Stimulated activated CD4-positive, alpha-beta T cell treated with anti-CD3 and anti-CD28 coated beads, Interleukin-1b, Interleukin-23, amount 100 ng/mL, for 4 hours (primary cell): ENCODE data around the gene KCNQ1.

ENCODE experiments used
- DNase-seq, 2 donors: peaks; one replicate each; pipeline ENCODE4 v3.0.0-alpha.2; 2020; ENCODE audit warnings: low read depth in 2 of 2

KCNQ1 gene

DNA sequence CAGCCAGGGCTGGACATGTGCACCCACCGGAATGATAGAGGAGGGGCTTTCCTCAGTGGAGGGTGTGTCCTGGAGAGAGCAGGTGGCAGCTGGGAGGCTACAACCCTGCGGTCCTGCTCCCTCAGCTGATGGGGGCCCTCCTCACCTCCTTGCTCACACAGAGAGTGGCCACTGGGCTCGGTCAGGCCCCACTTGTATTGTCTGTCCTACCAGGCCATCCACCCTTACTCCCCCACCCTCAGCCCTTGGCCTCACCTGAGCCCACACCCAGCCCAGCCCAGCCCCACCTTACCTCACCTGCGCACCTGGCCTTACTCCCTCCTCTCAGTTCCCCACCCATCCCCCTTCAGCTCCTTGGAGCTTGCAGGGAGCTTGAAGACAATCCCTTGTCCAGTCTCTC is 3.6 kb upstream of the KCNQ1 start:
- no peak for DNase-seq

DNA sequence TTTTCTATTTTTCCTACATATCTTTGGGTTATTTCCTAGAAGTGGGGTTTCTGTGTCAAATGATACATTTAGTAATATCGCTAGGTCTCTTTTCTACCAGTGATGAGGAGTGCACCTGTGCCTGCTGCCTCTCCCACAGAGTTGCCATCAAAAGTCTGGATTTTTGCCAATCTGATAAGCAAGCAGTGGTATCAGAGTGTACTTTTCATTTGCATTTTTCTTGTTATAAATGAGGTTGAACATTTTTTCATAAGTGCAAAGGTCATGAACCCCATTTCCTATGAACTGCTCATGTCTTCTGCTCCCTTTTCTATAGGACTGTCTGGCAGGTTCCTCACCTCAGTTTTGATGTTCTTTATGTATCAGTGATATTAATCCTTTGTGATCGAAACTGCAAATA is 2.2 kb upstream of the KCNQ1 start:
- no peak for DNase-seq

DNA sequence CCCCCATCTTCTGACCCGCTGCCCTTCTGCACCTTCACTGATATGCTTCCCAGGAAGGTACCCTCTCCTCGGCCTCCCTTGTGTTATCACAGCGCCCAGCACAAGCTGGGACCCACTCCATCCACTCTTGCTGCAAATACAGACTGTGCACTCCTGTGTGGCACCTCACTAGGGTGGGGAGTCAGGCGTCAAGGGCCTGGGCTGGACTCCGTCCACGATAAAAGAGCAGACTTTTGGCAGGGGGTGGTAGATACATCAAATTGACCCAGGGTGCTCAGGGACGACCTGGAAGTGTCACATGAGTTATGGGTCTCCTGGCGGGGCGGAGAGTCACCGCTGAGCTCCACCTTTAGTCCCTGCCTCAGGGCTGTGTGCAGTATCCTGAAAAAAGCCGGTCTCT is 1.4 kb upstream of the KCNQ1 start:
- no peak for DNase-seq

DNA sequence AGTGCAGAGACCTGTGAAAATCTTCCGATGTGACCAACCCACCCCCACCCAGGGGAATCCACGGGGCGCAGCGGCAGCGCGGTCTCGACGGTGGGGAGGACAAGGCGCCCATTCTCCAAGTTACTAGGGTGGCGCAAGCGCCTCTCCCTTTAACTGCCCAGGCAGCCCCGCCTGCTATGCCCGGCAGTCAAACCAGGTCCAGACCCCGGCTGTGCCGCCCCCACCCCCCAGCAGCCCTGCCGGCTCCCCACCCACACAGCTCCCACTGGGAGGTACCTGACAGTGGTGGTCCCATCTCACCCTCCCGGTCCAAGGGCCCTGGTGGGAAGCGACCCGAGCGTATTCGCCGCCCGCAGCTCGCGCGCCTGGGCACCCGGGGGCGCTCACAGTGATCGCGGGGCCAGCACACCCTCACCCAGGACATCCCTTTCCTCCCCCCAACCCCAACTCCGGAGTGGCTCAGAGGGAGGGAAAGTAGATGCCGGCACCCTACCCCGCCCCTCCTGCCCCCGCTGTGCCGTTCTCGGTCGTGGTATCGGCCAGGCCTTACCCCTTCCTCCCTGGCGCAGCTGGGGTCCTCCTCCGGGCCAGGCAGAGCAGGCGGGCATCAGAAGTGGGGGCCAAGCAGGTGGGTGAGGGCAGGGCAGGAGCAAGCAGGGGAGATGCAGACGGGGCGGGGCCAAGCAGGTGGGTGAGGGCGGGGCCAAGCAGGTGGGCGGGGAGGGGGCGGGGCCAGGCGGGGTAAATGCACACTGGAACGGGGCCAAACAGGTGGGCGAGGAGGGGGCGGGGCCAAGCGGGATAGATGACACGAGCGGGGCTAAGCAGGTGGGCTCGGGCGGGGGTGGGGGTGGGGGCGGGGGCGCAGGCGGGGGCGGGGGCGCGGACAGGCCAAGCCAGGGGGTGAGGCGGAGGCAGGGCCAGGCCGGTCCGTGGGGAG is 657 bp upstream of the KCNQ1 start, which contains the start of gene TRPM5:
TRPM5 (minus strand) TSS at position 634 of the 940 bp plus-strand sequence. CDS start 21,478 bp downstream, outside the sequence.
- peak; percentile 78 to 85 for DNase-seq

DNA sequence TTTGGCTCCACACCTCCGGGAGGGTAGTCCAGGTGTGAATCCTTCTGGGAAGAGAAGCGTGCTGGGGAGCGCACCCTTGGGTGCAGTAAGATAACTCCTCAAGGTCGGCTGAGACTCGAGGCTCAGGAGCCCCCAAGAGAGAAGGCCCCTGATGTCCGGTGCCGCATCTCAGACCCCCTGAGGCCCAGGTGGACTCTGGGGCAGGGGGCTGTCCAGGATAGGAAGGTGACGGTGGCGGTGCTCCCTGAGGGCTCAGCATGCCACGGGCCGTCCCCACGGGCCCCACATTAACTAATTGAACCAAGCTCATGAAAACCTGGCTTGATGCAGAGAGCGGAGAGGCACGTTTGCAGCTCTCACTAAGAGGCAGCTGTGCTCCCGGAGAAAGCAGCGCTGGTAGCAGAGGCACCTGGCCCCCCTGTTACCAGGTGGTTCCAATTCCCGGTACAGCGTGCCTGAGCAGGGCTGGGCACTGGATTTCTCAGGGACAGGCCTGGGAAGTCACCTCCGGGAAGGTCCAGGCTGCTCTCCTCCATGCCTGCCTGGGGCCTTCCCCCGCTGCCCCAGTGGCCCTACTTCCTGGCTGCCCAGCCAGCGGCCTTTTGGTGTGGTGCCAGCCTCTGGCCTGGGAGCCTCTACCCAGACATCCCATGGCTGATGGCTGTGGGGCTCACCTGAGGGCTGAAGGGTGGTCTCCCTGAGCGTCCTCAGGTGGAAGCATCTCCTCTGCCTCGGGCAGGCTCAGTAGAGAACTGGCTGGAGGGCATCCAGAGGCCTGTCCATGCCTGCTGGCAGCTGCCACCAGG is 1.1 kb downstream of the KCNQ1 start:
- no peak for DNase-seq

DNA sequence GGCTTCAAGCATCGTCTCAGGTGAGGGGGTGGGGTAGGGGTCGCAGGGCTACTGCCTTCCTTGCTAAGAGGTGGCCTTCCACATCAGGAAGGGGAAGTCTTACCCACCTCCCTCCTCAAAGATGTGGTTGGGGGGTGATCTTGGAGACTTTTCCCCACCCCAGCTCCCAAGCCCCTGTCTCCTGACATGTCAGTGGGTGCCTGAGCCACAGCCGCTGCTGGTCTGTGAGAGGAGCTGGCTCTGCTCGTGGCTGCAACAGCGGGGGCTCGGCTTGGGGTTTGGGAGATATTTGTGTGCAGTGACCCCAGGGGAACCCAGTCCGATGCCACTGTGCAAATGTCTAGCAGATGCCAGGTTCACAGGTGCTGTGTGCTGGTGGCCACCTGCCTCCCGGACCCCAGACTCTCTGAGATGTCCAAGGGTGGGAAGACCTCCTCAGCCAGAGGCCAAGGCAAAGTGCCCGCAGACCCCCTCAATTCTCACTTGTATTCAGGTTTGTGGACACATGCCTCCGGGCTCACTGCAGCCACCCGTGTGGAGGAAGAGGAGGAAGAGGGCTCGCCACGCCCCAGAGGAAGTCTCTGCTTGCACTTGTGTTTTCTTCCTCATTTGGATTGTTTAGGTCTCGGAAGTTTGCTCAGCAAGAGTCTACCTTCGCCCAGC is 1.9 kb downstream of the KCNQ1 start:
- DNase-seq: no peak

DNA sequence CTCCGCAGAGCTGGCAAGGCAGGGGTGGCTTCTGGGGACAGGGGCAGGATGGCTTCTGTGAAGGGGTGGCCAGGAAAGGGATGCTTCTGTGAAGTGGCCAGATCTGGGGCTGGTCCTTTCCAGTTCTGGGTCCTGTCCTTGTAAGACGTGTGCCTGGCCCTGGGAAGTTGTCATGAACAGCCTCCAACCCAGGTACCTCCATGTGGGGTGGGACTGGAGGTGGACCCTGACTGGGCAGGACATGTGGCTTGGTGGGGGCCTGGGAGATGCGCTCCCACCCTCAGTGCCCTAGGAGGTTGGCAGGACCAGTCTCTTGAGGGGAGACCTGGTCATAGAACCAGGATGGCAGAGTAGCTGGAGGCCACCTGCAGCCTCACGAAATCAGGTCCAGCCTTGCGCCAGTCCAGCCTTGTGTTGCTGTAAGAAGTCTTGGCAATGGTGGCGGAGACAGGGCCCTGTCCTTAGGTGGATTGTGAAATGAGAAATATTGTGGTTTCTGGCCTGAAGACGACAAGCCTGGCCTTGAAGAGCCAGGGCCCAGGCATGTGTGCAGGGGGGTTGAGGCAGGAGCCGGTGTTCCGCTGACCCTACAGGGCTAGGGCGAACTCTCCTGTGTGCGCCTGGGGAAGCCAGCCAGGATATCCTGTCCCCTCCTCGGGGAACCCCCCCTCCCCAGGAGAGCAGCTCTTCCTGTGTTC is 2.6 kb downstream of the KCNQ1 start:
- no peak for DNase-seq

DNA sequence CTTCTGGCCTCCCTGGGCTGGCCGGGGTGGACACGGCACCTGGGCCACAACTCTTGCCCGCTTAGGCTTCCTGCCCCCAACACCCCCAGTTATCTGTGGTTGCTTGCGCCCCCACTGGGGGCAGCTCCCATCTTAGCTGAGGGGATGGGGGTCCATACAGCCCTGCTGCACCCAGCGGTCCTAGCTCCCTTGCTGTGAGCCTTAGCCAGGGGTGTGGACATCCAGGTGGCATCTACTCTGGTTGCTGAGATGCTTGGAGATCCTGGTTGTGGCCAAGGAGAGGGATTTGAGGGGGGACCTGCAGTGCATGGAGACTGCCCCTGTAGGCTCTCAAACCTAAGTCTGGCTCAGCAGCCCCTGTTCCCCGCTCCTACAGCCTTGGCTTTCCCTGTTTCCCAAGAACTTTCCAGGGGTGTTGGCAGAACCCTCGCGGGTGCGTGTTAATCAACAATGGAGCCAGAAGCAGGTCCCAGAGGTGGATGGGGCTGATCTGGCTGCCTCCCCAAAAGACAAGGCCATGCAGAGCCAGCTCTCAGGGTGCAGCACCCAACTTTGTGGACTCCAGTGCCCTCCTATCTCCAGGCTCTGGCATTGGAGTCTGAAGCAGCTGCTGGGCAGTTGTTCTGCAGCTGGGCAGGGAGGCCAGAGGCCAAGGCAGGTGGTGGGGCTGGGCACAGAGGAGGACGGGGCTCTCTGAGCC is 3.3 kb downstream of the KCNQ1 start:
- no peak for DNase-seq

DNA sequence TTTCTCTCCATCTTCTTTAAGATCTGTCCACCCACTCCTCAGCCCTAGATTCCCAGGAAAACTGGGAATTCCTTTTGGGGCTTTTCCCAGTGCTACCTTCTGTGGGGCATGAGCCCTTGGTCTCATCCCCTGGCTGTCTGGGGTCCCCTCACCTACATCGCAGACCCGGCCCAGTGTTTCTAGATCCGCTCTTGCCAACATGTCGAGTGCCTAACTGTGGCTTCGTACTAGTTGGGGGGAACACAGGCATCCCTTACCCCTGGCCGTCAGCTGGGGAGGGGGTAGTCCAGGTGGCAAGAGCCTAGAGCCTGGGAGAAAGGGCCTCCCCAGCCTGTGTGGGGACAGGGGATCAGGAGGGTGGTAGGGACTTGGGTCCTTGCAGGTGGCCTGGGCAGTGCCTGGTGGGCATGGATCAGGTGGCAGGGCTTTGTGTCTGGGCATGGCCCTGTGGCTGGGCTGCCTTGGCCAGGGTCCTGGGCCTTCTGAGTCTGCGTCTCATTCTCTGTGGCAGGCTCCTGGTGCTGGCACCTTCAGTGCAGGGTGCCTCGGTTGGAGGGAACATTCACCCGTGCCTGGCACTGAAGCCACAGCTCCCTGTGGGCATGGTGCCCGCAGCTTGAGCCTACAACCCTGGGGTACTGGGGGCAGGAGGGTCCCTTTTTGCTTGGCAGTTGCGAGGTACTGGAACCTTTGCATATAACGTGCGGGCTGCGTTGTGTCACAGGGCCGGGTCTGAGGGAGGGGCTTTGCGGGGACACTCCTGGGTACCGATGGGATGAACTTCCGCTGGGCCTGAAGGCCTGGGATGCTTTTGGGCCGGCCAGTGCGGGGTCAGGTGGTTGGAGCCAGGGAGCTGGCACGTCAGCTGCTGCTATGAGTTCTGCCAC is 4.1 kb downstream of the KCNQ1 start:
- no peak for DNase-seq

DNA sequence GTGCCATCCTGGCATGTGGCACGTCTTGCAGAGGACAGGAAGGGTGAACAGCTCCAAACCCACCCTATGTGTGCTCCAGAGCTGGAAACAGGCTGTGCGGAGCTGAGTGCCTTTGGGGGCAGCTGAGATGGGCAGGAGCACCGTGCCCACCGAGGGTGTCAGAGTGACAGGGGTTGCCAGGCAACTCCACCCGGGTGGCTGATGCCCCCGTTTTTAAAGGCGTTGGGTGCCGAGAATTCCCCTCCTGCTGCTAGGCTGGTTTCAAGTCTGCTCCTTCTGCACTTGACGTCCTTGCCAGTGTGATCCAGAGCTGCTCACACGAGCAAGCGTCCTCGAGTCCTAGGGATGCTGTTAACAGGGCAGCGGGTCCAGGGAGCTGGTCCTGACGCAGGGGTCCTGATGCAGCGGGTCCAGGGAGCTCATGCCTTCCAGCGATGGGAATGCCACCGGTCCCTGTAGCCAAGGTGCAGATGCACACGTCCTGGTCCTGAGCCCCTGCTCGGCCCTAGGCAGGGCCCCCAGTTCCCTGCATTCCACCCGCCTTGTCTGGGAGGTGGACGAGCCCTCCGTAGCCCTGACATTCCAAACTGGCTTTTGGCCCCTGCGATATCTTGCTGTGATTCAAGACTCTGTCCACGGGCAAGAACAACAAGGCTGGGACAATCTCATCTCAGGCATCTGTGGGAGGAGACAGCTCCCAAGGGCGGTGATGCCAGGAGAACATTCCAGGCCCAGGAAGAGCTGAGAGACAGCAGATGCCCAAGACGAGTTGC is 4.9 kb downstream of the KCNQ1 start:
- no peak for DNase-seq

DNA sequence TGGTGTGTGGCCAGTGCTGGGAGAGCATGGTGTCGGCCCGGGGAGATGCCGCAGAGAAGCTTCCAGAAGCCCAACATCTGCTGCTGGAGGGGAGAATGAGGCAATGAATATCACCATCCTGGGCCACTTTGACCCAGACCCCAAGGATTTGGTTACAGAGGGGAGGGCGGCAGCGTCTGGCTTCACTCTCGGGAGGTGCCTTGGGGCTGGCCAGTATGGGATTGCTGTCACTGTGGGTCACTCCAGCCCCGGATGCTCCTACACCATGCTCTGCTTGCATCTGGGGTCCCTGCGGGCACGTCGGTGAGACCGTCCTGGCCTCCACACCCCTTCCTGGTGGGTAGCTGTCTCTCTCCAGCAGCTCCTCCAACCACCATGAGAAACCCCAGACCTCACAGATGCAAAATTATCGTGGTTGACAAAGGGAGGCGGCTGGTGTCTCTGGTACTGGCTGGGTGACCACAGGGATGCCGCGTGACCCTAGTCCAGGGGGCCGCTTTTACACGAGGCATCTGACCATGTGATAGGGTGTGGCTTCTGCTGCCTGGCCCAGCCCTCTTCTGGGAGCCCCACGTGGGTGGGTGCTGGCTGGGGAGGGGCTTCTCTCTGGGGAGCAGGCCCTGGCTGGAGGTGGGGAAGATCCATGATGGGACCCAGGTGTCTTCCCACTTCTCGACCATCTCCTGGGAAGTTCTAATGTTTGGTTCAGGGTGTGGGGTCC is 5.7 kb downstream of the KCNQ1 start:
- no peak for DNase-seq

DNA sequence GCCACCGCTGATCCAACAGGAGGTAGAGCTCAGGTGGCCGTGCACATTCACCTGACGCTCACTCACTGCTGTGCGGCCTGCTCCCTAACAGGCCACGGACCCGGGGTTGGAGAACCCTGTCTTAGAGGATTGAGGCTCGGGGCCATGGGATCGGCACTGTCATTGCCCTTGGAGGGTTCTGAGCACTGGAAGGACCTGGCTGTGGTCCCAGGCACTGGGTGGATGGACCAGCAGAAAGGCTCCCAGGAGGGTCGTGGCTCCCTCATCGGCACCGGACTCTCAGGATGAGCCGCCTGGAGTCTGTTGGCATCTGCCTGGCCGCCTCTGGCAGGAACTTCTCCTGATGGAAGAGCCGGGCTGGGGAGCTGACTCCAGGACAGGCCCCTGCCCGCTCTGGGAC is 6.5 kb downstream of the KCNQ1 start:
- DNase-seq: no peak

DNA sequence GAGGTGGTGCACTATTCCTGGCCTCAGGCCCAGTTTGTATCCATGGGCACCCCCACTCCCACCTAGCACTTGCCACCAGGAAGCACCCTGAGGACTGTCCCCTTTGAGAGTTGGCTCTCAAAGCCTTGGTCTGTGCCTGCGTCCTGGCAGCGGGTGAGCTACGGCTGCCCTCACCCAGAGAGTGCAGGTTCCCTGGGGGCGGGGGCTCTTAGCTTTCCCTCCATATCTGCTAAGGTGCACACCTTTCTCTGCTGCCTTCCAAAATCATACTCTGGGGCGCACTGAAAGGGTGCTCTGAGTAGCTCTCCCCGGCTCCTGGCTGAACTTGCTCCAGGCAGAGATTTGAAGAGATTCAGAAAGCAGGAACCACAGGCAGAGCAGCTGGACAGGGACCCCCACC is 7.1 kb downstream of the KCNQ1 start:
- DNase-seq: no peak

DNA sequence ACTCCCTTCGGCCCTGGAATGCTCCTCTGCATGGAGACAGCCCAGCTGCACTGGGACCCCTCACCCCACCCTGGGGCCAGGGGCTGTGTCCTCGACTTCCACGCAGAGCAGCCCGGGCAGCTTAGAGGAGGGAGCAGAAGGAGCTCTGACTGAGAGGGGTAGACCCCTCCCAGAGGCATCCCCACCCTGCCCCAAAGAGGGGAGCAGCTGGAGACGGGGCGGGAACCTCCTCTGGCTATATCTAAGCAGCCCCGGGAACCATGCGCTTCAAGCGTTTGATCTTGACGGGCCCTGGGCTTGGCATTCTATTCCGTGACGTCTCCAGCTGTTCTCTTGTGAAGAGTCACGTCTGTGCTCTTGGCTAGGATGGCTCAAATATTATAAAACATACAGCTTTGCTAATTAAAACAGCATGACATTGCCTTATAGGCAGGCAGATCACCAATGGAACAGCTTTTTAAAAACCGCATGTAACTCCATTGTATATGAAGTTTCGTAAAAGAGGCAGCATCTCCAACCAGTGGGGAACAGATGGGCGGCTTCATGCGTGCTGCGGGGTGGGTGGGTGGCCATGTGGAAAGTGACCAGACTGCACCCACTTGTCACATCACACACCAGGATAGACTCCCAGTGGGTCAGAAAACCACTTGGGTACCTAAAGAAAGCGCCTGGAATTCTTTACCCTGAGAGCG is 7.7 kb downstream of the KCNQ1 start:
- no peak for DNase-seq

DNA sequence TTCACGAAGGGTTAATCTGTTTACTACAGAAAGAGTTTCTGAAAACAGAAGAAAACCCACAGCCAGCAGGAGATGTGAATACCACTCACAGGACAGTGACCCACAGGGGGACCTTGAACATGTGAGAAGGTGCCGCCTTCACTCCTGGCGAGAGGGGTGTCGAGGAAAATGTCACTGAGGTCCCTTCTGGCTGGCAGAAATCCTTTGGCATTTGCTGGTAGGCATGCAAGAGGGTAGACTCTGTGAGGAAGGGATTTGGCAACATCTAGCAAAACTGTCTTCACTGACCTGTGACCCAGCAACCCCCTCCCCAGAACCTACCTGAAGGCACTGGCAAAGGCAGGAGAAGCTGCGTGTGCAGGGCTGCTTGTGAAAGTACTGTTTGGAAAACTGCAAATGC is 8.6 kb downstream of the KCNQ1 start:
- DNase-seq: no peak

DNA sequence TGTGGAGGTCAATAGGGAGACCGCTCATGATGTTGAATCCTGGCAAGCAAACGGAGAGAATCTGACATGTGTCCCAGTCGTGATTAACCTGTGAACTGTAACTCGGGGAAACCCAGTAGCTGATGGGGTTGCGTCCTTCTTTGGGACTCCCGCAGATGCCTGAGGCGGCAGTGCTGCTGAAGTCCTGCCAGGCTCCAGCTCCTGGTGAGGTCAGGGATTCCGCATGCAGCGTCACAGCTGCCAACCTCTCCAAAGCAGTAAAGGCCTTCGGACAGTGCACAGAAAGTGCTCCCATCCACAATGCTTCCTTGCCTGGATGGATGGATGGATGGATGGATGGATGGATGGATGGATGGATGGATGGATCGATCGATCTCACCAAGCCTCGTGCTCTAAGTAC is 13.5 kb downstream of the KCNQ1 start:
- no peak for DNase-seq

DNA sequence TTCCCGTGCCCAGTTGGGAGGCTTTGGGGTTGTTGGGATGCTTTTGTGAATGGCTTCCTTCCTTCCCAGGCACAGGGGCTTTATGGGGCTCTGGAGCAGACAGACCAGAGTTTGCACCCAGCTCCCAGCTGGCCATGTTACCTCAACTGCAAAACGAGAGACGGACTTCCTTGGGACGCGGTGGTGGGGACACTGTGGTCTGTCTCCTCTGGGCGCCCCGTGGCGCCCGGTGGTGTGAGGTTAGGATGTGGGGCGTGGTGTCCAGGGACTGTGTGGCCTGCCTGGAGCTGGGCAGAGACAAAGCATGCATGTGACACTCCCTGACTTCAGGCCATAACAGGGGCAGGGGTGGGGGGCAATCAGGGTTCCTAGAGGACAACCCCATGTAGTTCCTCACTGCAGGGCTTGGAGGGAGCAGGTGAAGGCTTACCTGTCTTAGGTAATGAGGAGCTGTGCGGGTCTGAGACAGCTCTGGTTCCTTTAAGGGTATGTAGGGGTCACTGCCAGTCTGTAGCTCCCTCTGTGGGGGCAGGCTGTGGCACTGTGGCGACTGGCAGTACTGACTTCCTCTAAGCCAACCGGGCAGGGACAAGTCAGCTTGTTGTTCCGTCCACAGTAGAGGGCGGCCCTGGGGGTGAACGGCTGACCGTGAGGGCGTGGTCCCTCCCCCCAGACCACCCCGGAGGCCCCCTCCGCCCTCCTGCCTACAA is 14.4 kb downstream of the KCNQ1 start:
- no peak for DNase-seq
